Mesenteric fat pad (tissue), 1 donor: Measurements from ENCODE around the gene ABCA6. TPM values are rescaled to one million over a fixed set of nuclear protein-coding genes. Genes with fewer than 3 reads are reported as not detected.

ENCODE experiments used
- DNase-seq: peaks from one replicate; pipeline ENCODE4 v3.0.0-alpha.2; 2020; ENCODE audit warnings: low spot score
- total RNA-seq: library from RNA; stranded (reverse); fragmentation: NEBNext Ultra II Directional; extraction: Animal tissue kit (Norgen Biotek cat#: 25700); gene quantifications from one replicate; pipeline ENCODE4 v1.2.1, GENCODE V29; 2021
- donor health status: DM: yes; HTN: yes; CAD: no.

ABCA6 gene
- total RNA-seq, 1 donor from 2014 or later, result 106 TPM

DNA sequence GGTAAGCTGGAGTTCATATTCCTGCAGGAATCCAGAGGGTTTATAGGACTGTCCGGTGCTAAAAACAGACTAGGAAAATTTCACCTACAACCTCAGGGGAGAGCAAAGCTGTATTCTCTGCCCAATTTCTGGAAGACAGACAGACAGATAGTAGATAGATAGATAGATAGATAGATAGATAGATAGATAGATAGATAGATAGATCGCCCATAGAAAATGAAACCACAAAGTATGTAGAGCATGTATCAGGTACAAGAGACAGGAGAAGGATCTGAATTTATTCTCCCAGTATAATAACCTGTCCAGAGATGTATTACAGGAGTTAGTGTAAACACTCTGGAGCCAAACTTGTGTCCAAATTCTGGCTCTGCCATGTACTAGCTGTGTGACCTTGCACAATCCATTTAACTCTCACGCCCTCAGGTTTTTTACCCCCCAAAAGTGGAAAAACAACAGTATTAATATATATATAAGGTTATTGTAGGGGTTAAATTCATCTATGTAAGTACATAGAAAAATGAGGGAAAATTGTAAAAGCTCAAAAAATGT lies 2.1 kb upstream of the ABCA6 start:
- DNase-seq, result no peak

DNA sequence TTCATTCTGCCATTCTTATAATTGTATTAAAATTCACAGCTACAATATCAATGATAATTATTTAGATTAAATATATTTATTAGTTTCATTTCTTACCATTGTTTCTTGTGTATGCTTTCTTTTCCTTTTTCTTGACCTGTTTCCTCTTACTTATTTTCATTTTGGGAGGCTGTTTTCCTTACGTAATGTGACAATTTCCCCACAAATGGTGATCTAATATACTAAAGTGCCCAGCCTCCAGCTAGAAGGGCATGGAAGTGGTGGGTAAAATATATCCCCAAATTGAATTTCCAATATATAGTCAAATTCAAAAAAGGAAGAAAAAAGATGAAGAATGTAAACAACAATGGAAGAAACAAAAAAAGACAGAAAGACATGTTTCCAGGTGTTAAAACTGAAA lies 1.5 kb upstream of the ABCA6 start:
- DNase-seq, result no peak

DNA sequence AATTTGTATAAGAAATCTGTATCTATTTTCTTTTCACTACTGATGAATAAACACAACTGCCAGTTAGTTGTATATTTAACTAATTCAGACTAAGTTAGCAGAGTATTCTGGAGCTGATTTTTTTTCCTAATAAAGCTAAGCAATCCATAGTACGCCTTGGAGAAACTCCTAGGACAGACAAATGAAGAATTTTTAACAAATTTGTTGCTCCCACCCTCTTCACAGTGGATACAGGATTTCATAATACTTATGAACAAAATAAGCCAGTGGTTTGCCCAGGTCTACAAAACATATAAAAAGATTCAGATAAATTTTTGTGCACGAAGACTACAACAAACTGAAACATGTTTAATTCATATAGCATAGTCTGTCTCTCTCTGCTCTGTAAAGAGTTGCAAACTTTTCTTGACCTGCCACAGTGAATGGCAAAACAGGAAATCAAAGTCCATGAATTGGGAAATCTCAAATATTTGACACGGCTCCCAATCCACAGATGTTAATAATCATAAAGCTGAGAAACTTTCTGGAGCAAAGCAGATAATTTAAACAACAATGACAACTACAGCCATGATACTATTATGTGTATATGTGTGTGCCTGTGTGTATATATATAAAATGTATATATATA lies 594 bp upstream of the ABCA6 start:
- DNase-seq, result no peak

DNA sequence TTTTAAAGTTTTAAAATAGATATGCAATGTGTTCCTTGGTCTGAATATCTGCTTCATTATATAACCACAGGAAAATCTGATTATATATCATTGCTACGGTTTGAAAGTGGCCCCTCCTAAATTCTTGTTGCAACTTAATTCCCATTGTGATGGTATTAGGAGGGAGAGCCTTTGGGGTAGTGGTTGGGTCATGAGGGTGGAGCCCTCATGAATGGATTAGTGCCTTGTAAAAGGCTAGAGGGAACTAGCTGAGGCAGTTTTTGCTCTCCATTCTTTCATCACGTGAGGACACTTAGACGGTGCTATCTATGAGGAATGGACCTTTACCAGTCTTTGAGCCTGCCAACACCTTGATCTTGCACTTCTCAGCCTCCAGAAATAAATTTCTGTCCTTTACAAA lies 7.6 kb downstream of the ABCA6 start:
- no peak for DNase-seq

DNA sequence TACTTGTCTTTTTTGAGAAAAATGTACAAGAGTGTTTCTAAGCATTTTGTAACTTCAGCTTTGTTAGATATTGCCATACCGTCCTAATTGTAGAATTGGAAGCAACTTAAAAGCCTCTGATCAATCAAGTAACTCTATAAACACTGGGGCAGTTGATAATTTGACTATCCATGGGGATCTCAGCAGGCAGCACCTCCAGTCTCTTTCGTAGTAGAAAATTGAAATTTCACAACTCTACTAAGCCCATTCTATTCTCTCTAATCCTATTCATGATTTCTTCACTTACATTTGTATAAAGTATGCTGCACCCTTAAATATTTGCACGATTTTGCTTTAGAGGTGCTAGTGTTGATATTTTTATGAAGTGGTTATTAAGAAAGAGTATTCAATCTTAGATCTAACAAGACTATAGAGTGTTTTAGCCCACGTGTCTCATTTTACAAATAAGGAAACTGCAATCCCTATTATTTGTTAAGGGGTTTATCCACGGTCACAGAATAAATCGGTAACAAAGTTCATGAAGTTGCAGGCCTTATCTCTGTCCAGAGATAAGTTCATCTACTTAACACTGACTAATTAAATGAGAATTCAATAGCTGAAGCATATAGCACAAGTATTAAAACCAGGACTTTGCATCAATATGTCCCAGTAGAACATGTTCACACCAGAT lies 10.9 kb downstream of the ABCA6 start:
- no peak for DNase-seq

DNA sequence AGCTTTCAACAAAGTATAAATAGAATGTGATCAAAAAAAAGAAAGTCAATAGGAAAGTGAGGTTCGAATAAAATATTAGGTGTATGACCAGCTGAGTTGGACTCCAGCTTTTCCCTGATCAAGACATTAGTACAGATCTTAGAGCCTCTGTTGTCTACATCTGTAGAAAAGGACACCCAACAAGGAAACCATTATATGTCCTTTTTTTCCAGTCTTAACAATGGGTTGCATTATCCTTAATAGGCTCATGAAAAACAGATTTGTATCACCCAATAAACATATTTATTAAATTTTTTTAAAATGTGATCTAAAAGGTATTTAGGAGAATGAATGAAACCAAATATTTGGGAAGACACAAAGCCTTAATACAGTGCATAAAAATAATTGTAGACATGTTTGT lies 18.1 kb downstream of the ABCA6 start:
- DNase-seq, result no peak

DNA sequence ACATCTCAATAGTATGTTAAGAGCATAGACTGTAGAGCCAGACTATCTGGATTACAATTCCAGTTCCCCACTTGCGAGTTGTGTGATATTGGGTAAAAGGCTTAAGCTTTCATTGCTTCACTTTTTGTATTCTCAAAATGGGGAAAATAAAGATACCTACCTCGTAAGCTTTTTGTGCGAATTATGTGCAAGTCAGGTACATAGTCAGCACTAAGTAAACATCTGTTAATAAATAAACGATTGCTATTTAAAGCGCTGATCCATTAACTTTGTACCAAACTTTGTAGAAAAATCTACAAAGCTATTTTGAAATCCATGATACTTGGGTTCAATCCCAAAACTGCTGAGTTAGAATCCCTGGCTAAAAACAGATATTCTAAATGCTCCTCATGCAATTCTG lies 19.6 kb downstream of the ABCA6 start:
- no peak for DNase-seq

DNA sequence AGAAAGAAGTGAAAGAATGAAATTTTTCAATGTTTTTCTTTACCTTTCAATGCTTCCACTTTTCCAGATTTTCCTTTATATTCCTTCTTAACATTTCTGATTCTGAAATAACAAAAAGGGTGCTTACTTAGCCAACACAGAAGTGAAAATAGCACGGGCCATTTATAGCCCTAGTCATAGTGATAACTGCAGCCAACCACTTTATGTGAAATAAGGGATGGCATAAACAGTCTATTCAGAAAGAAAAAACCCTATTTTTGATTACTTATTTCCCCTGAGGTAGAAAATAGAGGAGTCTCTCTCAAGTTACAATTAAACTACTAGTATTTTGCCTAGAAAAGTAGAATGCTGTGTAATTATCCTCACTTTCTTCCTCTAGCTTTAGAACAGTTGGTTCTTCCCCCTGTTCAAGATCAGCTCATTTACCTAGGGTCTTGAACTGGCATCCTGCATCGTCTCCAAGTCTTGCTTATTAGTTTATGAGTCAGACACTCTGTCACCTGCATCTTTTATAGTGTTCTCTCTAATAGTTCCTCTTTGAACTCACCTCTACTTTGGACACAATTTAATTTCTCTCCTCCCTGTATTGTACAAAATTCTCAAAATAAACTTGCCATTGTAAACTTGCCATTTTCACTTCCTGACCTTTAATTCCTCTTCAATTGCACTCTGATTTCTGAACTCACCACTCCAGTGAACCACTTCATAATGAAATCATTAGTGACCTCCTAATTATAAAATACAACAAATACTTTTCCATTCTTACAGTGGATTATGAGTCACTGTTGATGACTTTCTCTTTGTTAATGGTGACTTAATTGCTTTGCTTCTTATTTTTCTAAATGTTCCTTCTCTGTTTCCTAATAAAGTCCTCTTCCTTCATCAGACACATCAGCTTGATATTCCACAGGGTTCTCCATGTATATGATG lies 23.6 kb downstream of the ABCA6 start:
- DNase-seq, result no peak

DNA sequence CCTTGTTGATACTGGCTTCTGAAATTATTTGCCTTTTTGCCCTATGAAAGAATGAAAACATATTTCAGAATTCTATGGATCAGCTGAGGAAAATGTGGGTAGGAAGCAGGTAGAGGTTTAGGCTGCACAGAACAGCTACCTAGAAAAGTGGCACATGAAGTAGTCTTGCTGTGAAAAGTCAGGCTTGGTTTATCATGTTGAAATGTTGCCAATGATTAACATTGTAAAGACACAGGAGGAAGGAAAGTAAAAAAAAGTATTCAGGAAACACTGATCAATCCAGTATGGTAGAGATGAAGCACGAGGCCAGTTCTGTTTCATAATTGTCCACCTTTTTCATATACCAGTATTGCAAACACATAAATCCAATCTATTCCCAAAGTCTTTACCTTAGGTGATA lies 29.9 kb downstream of the ABCA6 start:
- DNase-seq, result no peak

DNA sequence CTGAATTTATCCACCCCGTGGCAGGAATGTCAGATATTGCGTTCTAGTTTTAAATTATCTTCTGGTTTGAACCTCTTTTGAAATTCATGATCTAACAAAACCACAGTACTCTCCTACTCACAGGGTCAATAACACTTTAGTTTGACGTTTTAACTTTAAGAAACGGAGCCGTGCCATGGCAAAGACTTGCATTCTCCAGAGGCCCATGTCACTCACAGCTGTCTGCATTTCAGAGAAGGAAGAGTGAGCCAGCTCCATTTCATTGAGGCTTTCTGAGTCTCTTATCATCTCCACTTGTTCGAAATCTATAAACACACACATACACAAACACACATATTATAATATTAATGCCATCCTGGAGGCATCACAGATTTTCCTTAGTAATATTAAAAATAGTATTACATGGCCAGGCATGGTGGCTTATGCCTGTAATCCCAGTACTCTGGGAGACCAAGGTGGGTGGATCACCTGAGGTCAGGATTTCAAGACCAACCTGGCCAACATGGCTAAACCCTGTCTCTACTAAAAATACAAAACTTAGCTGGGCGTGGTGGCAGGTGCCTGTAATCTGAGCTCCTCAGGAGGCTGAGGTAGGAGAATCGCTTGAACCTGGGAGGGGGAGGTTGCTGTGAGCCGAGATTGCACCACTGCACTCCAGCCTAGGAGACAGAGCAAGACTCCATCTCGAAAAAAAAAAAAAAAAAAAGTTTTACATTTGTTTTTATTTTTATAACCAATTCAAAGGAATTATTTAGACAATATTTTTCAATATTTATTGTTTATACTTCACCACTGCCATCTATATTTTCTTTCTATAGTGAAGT lies 35.6 kb downstream of the ABCA6 start:
- DNase-seq, result no peak

DNA sequence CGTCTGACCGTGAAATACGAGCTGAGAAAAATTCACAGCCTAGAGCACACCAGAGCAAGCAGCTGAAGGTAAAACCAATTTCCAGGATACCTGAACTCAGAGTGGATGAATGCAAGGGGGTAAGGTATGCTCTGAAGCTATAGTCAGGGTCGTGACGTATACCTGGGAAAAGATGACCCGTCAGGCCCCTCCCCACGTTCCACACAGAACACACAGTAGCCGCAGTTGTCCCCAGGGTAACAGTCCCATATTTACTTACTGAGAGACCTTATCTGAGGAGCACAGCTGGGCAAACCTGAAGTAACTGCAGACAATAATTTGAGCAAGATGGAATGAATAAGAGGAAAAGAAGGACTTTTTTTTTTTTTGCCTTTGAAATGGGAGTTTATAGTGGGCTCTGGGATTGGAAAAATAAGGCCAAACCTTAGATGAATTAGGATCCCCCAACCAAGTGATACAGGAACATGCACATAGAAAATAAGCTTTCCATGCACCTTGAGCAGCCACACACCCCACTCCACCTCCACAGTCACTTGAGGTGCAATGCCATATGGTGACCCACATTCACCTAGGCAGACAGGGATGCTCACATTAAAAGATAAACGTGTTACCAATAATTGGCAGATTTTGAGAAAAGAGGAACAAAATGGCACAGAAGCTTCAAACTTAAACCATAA lies 38.0 kb downstream of the ABCA6 start:
- DNase-seq, result no peak

DNA sequence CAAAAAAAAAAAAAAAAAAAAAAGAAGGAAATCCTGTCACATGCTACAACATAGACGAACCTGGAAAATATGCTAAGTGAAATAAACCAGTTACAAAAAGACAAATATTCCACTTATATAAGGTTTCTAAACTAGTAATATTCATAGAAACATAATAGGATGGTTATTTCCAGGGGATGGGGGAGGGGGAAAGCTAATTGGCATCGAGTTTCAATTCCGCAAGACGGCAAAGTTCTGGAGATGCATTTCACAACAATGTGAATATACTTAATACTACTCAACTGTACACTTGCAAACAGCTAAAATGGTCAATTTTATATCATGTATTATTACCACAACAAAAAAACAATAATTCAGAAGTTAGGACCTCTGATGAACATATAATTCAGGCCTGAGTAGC lies 43.1 kb downstream of the ABCA6 start:
- no peak for DNase-seq

DNA sequence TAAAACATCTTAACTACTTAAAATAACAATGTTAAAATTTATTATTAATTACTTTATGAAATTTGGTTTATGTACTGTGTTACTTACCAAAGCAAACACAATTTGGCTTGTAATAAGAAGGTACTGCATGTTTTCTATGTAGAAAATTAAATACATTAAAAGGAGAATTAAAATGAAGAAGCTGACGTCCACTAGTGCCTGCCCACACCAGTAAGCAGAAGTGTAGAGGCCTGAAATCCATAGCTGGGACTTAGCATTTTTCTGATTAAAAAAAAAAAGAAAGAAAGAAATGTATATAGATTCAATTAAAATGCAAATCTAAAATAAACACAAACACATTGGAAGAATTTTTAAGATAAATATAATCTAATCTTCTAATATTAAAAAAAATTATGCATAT lies 45.2 kb downstream of the ABCA6 start:
- no peak for DNase-seq

DNA sequence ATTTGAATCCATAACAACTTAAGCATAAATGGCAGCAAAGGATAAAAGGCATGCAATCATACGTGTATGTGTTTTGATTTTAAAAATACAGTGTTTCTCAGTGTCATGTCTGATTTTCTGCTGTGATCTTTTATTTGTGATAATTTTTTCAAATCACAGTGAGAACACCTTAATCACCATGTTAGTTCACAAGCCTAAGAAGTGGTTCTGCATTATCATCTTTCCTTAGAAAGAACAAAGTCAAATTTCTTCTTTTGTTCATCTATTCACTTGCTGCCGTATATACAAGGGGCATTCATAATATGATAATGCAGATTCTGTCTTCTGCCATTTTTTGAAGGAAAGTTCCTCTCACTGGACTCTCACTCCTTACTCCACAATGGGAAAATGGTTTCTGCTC lies 47.7 kb downstream of the ABCA6 start:
- no peak for DNase-seq

DNA sequence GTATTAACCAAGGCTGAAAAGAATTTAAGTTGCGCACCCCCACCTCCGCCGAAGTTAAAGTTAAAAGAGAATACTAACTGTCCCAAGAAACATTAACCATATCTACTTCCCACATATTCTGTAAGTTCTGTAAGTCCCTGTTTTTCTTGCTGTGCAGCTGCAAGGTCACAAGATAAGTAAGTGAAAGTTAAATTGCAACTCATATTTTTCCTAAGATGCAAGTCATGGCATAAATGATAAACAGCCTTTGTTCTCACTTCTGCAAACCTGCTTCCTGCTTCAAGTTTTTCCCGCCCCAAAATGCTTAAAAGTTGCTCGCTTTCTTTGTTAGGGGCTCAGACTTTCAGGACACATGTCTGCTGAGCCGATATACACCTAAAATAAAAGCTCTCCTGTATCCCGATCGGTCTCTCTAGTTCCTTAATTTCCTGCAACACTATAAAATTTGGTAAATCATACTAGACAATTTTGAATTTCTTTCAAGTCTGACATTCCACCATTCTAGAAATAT lies 48.4 kb downstream of the ABCA6 start:
- DNase-seq, result no peak

DNA sequence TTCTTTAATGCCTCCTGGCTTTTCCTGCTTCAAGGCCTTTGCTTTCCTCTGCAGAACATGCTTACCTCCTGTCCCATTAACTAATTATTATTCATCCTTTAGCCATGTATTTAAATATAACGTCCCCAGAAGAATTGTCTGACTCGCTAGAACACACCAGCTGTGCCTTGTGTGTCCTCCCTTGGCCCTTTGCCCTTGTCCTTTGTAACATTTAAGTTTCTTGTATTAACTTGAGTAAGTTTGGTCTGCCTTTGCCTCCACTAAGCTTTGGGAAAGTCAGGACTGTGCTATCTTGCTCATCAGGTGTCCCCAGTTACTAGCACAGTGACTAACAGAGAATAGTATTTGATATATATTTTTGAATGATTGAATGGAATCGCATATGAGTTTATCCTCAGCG lies 51.3 kb downstream of the ABCA6 start:
- no peak for DNase-seq

DNA sequence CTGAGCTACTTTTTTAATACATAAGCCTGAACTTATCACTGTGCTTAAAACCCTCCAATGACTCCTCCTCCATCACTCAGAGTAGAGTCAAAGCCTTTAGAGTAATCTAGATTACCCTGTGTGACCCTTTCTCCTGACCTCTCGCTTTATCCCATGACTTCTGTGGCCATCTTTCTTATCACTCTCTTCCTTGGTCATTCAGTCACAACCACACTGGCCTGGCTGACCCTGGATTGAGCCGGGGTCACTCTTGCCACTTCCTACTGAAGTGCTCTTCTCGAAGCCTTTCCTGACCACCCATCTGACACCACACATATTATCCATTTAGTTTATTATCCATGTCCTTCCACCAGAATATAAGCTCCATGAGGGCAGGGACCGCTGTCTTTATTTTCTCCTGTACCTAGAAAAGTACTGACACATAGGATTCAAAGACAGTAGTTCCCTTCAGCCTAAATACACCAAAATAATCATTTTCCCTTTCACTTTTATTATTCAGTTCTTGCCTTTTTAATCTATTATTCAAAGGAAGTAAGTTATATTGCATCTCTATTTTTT lies 53.0 kb downstream of the ABCA6 start:
- no peak for DNase-seq

DNA sequence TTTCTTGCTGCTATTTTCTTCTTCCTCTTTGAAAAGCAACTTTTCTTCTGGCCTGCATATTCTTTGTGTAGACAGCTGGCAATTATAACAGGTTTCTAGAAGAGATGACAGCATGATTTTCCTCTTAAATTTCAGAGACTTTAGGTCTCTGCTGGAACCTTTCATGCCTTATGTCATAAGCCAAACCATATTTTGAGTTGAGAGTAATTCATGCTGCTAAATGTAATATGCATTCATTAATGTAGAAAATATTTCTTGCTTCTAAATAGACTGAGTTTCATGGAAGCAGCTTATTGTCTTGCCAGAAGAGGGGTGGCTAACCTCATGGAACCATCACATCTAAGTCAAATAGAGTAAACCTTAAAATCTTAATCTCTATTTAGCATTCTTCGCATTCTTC lies 55.1 kb downstream of the ABCA6 start:
- no peak for DNase-seq

DNA sequence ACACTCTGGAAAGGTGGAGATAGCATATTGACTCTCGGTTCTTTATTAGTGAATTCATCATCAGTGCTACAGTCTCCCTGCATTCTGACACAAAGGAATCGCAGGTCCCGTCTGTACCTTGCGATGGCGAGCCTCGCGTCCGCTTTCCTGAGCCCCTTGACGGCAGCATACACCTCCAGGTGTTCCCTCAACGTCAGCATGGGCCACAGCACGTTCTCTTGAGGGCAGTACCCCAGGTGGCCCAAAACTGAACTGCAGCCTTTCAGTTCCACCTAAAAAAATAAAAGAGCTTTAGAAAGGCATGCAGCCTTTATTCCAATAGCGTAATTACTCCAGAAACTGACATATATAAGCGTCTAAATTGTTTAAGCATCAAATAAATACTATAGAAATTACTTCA lies 56.8 kb downstream of the ABCA6 start:
- no peak for DNase-seq

DNA sequence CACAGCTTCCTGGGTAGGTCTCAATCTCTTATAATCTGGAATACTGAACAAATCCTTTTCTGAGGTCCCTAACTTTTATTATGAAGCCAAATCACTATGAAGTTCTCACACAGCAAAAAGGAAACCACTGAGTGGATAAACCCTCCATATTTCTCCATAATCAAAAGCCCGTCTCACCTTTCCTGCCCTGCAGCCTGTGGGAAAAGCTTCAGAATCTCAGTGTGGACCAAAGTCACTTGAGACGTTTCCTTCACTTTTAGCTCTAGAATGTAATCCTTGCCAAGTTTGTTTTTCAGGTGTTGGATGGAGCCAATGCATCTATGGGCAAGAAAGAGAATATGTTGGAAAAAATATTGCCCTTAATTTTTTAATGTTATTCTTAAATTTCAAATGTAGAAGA lies 59.0 kb downstream of the ABCA6 start:
- DNase-seq, result no peak
